NT2/D1 (cell line): Measurements from ENCODE around the gene ITGB6.

ENCODE experiments used
- DNase-seq: peaks from one replicate; pipeline ENCODE4 v3.0.0-alpha.2; 2011; ENCODE audit warnings: low read depth, low spot score
- H3K27me3 ChIP-seq: 2 replicates; pipeline ENCODE4 v1.6.0; 2011; ENCODE audit warnings: mild to moderate bottlenecking; ENCODE audit not compliant: insufficient read length, insufficient read depth
- H3K36me3 ChIP-seq: 2 replicates; pipeline ENCODE4 v1.6.1; 2011; ENCODE audit warnings: mild to moderate bottlenecking, low read length, mixed read lengths; ENCODE audit not compliant: insufficient read depth, insufficient read length
- H3K4me1 ChIP-seq: 2 replicates; pipeline ENCODE4 v1.5.1; 2011; ENCODE audit not compliant: insufficient read depth, insufficient read length
- H3K4me3 ChIP-seq: 2 replicates; pipeline ENCODE4 v1.5.1; 2011; ENCODE audit warnings: low read depth; ENCODE audit not compliant: insufficient read length
- H3K9ac ChIP-seq: 2 replicates; pipeline ENCODE4 v1.6.0; 2011; ENCODE audit warnings: low read depth; ENCODE audit not compliant: insufficient read length
- H3K9me3 ChIP-seq: 2 replicates; pipeline ENCODE4 v1.5.1; 2011; ENCODE audit warnings: mild to moderate bottlenecking, low read length; ENCODE audit not compliant: insufficient read depth
- SUZ12 ChIP-seq: IDR thresholded peaks from 2 replicates; pipeline ENCODE4 v1.6.1; 2011; ENCODE audit not compliant: insufficient read length, insufficient read depth; ENCODE audit errors: extremely low read depth
- YY1 ChIP-seq: IDR thresholded peaks from 2 replicates; pipeline ENCODE4 v1.6.1; 2011; ENCODE audit not compliant: insufficient read length, insufficient read depth
- ZNF274 ChIP-seq: IDR thresholded peaks from 2 replicates; pipeline ENCODE4 v1.6.1; 2011; ENCODE audit warnings: mild to moderate bottlenecking, low read depth, low read length

ITGB6 gene

DNA sequence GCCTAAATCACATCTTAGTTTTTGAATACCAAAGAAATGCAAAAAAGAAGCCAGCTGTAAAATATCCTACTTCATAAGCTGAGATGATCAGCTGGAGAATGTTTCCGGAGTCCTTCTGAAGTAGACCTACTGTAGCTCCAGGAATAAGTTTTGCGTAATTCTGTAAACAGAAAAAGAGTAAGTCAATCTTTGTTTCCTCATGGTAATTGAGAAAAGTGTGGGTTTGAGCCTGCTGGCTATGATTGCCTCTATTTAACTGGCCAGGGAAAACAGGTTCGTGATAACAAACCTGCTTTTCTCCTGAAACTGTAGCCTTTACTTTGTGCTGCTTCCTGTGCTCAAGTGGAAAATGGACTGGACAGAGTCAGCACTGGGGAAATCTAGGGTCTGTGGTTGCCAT lies 58.2 kb downstream of the ITGB6 start:
- DNase-seq: no peak
- no peak for TF ChIP-seq SUZ12

DNA sequence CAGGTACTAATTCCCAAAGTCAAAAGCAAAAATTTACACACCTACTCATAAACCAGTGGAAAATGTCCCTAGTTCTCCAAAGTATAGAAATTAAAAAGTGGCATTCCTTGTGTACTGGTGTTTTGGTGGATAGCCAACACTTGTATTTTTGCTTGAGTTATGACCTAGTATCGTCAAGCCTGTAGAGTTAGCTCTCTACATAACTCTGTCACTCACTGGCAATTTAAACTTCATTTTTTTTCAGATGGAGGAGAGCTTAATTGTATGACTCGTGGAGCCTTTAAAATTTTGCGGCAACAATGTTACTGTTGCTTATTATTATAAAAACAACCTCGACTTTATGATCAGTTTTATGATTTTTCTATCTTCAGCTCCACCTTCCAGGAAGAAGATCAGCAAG lies 58.7 kb downstream of the ITGB6 start:
- H3K9ac ChIP-seq: no peak overlapping the region
- H3K36me3 ChIP-seq: no peaks in the 10 kb centered on the region
- no peak overlapping the region for H3K4me3 ChIP-seq
- no peaks in the 10 kb centered on the region for H3K9me3 ChIP-seq
- no peak for DNase-seq
- no peaks in the 10 kb centered on the region for H3K27me3 ChIP-seq
- TF ChIP-seq SUZ12 (no peak), ZNF274 (no peak), YY1 (no peak)
- no peaks in the 10 kb centered on the region for H3K4me1 ChIP-seq

More for the DNA sequence above, 58.2 kb downstream of the ITGB6 start:
- H3K36me3 ChIP-seq: no peaks in the 10 kb centered on the region
- no peak overlapping the region for H3K9ac ChIP-seq
- no peaks in the 10 kb centered on the region for H3K27me3 ChIP-seq
- no peaks in the 10 kb centered on the region for H3K9me3 ChIP-seq
- no peaks in the 10 kb centered on the region for H3K4me1 ChIP-seq
- H3K4me3 ChIP-seq: no peak overlapping the region

DNA sequence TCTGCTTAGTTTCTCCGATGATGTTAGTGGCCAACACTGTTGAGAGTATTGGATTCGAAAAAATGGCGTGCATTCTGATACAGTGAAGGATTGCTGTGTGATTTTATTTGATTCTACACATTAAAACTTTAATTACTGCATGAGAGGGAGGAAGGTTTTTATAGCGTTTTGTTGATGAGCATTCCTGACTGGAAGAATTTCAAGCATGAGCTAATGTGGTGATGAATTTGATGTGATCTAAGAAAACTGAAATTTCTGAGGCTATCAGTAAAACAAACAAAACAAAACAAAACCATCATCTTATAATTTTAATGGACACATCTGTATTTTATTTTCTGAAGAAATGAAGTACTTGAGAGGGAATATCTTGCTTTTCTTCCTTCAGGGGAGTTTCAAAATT lies 59.6 kb downstream of the ITGB6 start:
- Histone ChIP-seq H3K9me3 (no peaks in the 10 kb centered on the region), H3K27me3 (no peaks in the 10 kb centered on the region), H3K9ac (no peak overlapping the region), H3K4me1 (no peaks in the 10 kb centered on the region), H3K36me3 (no peaks in the 10 kb centered on the region), H3K4me3 (no peak overlapping the region)
- TF ChIP-seq YY1: no peak
- no peak for TF ChIP-seq SUZ12
- no peak for TF ChIP-seq ZNF274
- no peak for DNase-seq

DNA sequence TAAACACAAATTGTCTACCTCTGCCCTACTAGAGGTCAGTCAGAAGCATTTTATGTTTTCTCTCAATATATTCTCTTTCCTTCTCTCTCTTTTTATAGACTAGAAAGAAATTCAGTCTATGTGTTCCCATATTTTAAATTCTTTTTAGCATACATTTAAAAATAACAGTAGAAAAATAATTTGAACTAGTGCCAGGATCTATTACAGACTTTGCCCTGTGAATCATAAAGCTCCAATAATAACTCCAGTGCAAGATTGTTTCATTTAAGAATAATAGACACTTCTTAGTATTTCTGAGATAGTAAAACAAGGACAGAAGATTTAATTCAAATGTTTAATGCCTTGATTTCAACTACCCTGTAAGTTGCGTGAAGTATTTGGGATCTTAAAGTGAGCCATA lies 60.1 kb downstream of the ITGB6 start:
- H3K9me3 ChIP-seq: no peaks in the 10 kb centered on the region
- H3K36me3 ChIP-seq: no peaks in the 10 kb centered on the region
- DNase-seq: no peak
- H3K27me3 ChIP-seq: no peaks in the 10 kb centered on the region
- no peaks in the 10 kb centered on the region for H3K4me1 ChIP-seq
- H3K9ac ChIP-seq: no peak overlapping the region
- TF ChIP-seq YY1 (no peak), ZNF274 (no peak)
- no peak overlapping the region for H3K4me3 ChIP-seq

DNA sequence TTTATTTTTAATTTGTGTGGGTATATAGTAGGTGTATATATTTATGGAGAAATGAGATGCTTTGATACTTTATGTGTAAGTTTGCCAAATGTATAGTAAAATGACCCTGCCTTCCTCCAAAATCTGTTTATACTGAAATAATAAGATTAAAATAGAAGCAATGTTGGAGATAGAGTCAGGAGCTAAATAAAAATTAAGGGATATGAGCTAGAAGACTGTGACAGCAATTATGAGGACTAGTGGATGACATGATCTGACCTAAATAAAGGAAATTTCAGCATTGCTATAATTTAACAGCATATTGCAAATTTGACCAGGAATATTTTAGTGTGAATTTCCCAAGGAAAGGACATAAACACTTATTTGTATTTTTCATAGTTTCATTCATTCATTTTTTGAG lies 60.7 kb downstream of the ITGB6 start:
- H3K9me3 ChIP-seq: no peaks in the 10 kb centered on the region
- H3K4me3 ChIP-seq: no peak overlapping the region
- H3K9ac ChIP-seq: no peak overlapping the region
- H3K4me1 ChIP-seq: no peaks in the 10 kb centered on the region
- no peak for DNase-seq
- TF ChIP-seq YY1 (no peak), ZNF274 (no peak), SUZ12 (no peak)
- H3K36me3 ChIP-seq: no peaks in the 10 kb centered on the region
- no peaks in the 10 kb centered on the region for H3K27me3 ChIP-seq

DNA sequence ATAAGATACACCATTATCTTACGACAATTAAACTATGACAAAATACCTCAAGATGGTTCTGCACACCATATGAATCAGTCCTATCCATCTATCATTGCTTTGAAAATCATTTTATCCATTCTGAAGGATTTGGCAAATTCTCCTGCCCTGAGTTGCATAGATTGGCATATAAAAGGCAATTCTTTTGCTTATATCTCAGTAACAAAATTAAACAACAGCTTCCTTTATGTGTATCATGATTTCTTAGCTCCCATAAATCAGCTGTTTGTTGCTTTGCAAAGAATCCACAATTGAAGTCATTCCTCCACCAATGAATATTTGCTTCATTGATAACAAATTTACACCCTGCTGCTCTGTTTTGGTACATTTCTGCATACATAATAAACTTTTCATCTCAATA lies 61.7 kb downstream of the ITGB6 start:
- no peak for DNase-seq
- H3K9me3 ChIP-seq: no peaks in the 10 kb centered on the region
- H3K4me3 ChIP-seq: no peak overlapping the region
- no peak overlapping the region for H3K9ac ChIP-seq
- TF ChIP-seq SUZ12 (no peak), ZNF274 (no peak), YY1 (no peak)
- H3K4me1 ChIP-seq: no peaks in the 10 kb centered on the region
- no peaks in the 10 kb centered on the region for H3K36me3 ChIP-seq
- H3K27me3 ChIP-seq: no peaks in the 10 kb centered on the region

DNA sequence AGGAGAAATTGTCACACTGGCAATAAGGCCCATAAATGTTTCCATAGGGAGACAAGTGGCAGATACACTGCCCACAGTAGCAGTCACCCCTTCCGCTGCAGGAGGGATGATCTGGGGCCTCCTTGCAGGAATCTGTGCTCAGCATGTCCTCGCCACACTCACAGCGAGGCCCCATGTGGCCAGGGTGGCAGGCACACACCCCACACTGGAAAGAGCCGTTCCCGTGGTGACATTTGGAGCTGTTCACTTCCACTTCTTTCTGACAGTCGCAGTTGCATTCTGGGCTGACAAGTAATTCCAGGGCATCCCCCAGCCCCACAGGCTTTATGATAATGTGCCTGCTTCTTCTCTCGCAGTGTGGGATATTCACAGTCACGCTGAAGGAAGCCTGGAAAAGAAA lies 62.6 kb downstream of the ITGB6 start:
- Histone ChIP-seq H3K4me3 (no peak overlapping the region), H3K36me3 (no peaks in the 10 kb centered on the region), H3K4me1 (no peaks in the 10 kb centered on the region), H3K9ac (no peak overlapping the region), H3K27me3 (no peaks in the 10 kb centered on the region), H3K9me3 (no peaks in the 10 kb centered on the region)
- TF ChIP-seq ZNF274 (no peak), YY1 (no peak), SUZ12 (no peak)
- no peak for DNase-seq

DNA sequence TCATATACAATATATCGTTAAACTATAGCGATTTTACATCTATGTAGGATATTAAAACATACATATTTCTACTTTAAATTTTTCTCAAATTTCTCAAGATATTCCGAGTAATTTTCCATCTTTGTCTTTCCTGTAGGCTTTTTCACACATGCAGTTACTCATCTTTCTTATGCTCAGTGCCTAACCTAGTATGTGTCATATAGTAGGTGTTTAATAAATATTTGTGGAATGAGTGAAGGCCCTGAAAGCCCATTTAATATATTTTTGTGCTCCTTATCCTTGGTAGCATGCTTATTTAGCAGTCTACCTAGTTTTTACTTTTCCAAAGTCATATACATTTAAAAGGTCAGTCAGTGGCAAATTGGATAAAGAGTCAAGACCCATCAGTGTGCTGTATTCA lies 67.3 kb downstream of the ITGB6 start:
- Histone ChIP-seq H3K4me3 (no peak overlapping the region), H3K9me3 (no peaks in the 10 kb centered on the region), H3K36me3 (no peaks in the 10 kb centered on the region), H3K4me1 (no peaks in the 10 kb centered on the region), H3K9ac (no peak overlapping the region), H3K27me3 (no peaks in the 10 kb centered on the region)
- TF ChIP-seq YY1 (no peak), ZNF274 (no peak), SUZ12 (no peak)
- no peak for DNase-seq
